ENCODE data around the gene CLIC1.

GRCh38 chr6:31737991-31738979 is 2.0 kb upstream of the CLIC1 start:
- peak; percentile 51 for TF ChIP-seq CTCF (conservative IDR thresholded peaks at IDR 0.05; ENCODE audit: low read depth, low read length)
- TF ChIP-seq EZH2 (IDR thresholded peaks at IDR 0.05; ENCODE audit: borderline replicate concordance, low read depth, low read length, poor library complexity, severe bottlenecking) = no peak

Measured in A673 (cell line).